ENCODE measurements around the gene LDLRAD2. TPM values are rescaled to one million over a fixed set of nuclear protein-coding genes. Genes with fewer than 3 reads are reported as not detected.
"Not testable (repeated sequence)": the region's sequence is repeated elsewhere in the genome, so short reads cannot be mapped to it uniquely, and the experiment has no call there.

Gene LDLRAD2
- total RNA-seq, 1 donor from 2014 or later = 0.32 TPM

- TF ChIP-seq CTCF (IDR thresholded peaks at IDR 0.05) = no peak
- H3K9me3 ChIP-seq = no peaks in the 10 kb centered on the region
- ATAC-seq (no peak), DNase-seq (no peak)
- no peak overlapping the region for H3K27ac ChIP-seq
- no peaks in the 10 kb centered on the region for H3K27me3 ChIP-seq (ENCODE audit: low read depth)
- no peaks in the 10 kb centered on the region for H3K4me1 ChIP-seq
- intact Hi-C loops (cut with DNase I) = no loop called here
- peaks cover 80% of the 10 kb centered on the region for H3K36me3 ChIP-seq
- no peak overlapping the region for H3K4me3 ChIP-seq
Measured at GRCh38 chr1:21824926-21825325, 12.9 kb downstream of the LDLRAD2 start.

- DNase-seq (no peak), ATAC-seq (no peak)
- Histone ChIP-seq H3K4me1 (no peaks in the 10 kb centered on the region), H3K4me3 (no peak overlapping the region), H3K27ac (no peak overlapping the region), H3K27me3 (ENCODE audit: low read depth) (no peaks in the 10 kb centered on the region), H3K36me3 (peaks cover 85% of the 10 kb centered on the region), H3K9me3 (no peaks in the 10 kb centered on the region)
- no peak for TF ChIP-seq CTCF (IDR thresholded peaks at IDR 0.05)
- intact Hi-C loops (cut with DNase I) = no loop called here
Measured at GRCh38 chr1:21825393-21825792, 13.3 kb downstream of the LDLRAD2 start.

- H3K27ac ChIP-seq; H3K4me1 ChIP-seq; H3K4me3 ChIP-seq; H3K27me3 ChIP-seq (ENCODE audit: low read depth); ATAC-seq; DNase-seq; H3K9me3 ChIP-seq; intact Hi-C loops (cut with DNase I): not testable (repeated sequence)
- peaks cover 92% of the 10 kb centered on the region for H3K36me3 ChIP-seq
Measured at GRCh38 chr1:21826694-21827093, 14.6 kb downstream of the LDLRAD2 start.

DNA sequence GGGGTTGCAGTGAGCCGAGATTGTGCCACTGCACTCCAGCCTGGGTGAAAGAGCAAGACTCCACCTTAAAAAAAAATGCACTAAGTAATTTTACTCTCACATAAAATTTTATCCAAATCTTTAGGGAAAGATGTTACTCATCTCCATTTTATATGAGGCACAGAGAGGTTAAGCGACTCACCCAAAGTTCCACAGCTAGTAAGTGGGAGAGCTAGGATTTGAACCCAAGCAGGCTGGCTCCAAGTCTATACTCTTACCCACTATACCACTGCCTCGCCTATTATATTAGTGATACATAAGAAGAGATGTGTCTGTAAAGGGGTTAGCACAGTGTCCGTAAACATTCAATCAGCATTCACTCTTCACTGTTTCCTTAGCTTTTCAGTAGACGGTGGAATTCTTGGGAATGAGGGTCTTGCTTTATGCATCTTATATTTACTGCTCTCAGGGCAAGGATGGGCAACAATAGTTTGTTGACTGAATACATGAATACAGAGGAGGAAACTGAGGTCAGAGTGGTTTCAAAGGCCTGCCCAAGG is 15.1 kb downstream of the LDLRAD2 start:
- ATAC-seq (no peak), DNase-seq (no peak)
- Histone ChIP-seq H3K27me3 (ENCODE audit: low read depth) (no peaks in the 10 kb centered on the region), H3K4me1 (no peaks in the 10 kb centered on the region), H3K4me3 (no peak overlapping the region), H3K27ac (no peak overlapping the region), H3K9me3 (no peaks in the 10 kb centered on the region), H3K36me3 (peaks cover 92% of the 10 kb centered on the region)
- no peak for TF ChIP-seq CTCF (IDR thresholded peaks at IDR 0.05)
- intact Hi-C loops (cut with DNase I) = no loop called here

GRCh38 chr1:21828075-21828474 is 16.0 kb downstream of the LDLRAD2 start:
- Histone ChIP-seq H3K9me3 (no peaks in the 10 kb centered on the region), H3K36me3 (peaks cover 96% of the 10 kb centered on the region), H3K4me3 (no peak overlapping the region), H3K27me3 (ENCODE audit: low read depth) (no peaks in the 10 kb centered on the region), H3K4me1 (no peaks in the 10 kb centered on the region), H3K27ac (no peak overlapping the region)
- TF ChIP-seq CTCF (IDR thresholded peaks at IDR 0.05) = no peak
- intact Hi-C loops (cut with DNase I) = no loop called here
- ATAC-seq (no peak), DNase-seq (no peak)

GRCh38 chr1:21828506-21829210 is 16.6 kb downstream of the LDLRAD2 start:
- no peak for TF ChIP-seq CTCF (IDR thresholded peaks at IDR 0.05)
- H3K9me3 ChIP-seq = no peaks in the 10 kb centered on the region
- peaks cover 96% of the 10 kb centered on the region for H3K36me3 ChIP-seq

More at GRCh38 chr1:21828506-21829210, 16.6 kb downstream of the LDLRAD2 start:
- Histone ChIP-seq H3K4me1 (no peaks in the 10 kb centered on the region), H3K27me3 (ENCODE audit: low read depth) (no peaks in the 10 kb centered on the region), H3K4me3 (no peak overlapping the region), H3K27ac (no peak overlapping the region)
- ATAC-seq (no peak), DNase-seq (no peak)
- intact Hi-C loops (cut with DNase I) = no loop called here

All from lower lobe of right lung (tissue), 2 donors.